ENCODE measurements around the gene PRPH.
"Not testable (repeated sequence)": the region's sequence is repeated elsewhere in the genome, so short reads cannot be mapped to it uniquely, and the experiment has no call there.

PRPH gene

DNA sequence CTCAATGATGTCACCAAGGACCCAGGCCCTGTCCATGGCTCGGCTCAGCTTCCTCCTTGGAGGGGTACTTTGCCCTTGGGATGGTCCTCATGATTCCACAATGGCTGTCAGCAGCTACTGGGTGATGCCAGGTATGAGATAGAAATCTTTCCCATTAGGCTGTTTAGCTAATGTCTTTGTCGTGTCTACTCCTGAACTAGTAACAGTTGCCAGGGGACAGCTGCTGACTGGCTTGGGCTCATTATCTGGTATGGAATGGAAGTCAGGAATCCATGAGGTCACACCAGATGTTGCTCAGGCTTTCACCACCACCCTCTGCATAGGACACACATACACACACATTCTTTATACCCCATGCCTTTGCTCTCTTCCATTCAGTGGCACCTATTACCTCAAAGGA is 9.2 kb downstream of the PRPH start:
- TF ChIP-seq, protein P1, sequence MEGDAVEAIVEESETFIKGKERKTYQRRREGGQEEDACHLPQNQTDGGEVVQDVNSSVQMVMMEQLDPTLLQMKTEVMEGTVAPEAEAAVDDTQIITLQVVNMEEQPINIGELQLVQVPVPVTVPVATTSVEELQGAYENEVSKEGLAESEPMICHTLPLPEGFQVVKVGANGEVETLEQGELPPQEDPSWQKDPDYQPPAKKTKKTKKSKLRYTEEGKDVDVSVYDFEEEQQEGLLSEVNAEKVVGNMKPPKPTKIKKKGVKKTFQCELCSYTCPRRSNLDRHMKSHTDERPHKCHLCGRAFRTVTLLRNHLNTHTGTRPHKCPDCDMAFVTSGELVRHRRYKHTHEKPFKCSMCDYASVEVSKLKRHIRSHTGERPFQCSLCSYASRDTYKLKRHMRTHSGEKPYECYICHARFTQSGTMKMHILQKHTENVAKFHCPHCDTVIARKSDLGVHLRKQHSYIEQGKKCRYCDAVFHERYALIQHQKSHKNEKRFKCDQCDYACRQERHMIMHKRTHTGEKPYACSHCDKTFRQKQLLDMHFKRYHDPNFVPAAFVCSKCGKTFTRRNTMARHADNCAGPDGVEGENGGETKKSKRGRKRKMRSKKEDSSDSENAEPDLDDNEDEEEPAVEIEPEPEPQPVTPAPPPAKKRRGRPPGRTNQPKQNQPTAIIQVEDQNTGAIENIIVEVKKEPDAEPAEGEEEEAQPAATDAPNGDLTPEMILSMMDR (conservative IDR thresholded peaks at IDR 0.05) = no peak
- no peak overlapping the region for H3K27ac ChIP-seq

GRCh38 chr12:49305762-49306510 is 11.0 kb downstream of the PRPH start:
- H3K27ac ChIP-seq = no peak overlapping the region
- TF ChIP-seq, protein P1 (conservative IDR thresholded peaks at IDR 0.05) = no peak

GRCh38 chr12:49309386-49309785 is 14.4 kb downstream of the PRPH start:
- TF ChIP-seq, protein P1 (conservative IDR thresholded peaks at IDR 0.05) = no peak
- no peak overlapping the region for H3K27ac ChIP-seq

GRCh38 chr12:49310451-49311000 is 15.6 kb downstream of the PRPH start:
- H3K27ac ChIP-seq = not testable (repeated sequence)

GRCh38 chr12:49314811-49315210 is 19.9 kb downstream of the PRPH start:
- TF ChIP-seq, protein P1 (conservative IDR thresholded peaks at IDR 0.05) = no peak
- H3K27ac ChIP-seq = no peak overlapping the region

- not testable (repeated sequence) for H3K27ac ChIP-seq
Measured at GRCh38 chr12:49317118-49317517, 22.2 kb downstream of the PRPH start.

GRCh38 chr12:49320411-49321103 is 25.6 kb downstream of the PRPH start:
- H3K27ac ChIP-seq = not testable (repeated sequence)

DNA sequence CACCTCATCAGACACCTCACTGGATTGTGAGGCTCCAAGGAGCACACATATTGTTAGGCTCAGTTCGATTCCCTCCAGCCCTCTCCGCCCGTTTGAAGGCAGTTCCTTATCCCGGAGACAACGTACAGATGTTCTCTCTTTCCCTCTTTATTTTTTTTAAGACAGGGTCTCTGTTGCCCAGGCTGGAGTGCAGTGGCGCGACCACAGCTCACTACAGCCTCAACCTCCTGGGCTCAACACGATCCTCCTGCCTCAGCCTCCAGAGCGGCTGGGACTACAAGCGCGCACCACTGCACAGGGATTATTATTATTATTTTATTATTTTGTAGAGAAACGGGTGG is 27.4 kb downstream of the PRPH start:
- H3K27ac ChIP-seq = peak overlapping the region; percentile 78
- TF ChIP-seq, protein P1 (conservative IDR thresholded peaks at IDR 0.05) = no peak
